Testis (tissue), 2 donors: ENCODE data around the gene CYFIP2.

ENCODE experiments used
- POLR2A ChIP-seq: fragments of 450-650 bp; IDR thresholded peaks from one replicate; pipeline ENCODE4 v1.6.1; 2017; ENCODE audit warnings: antibody characterized with exemption, mild to moderate bottlenecking, moderate library complexity
- TF ChIP-seq, protein P1 (sequence below), 3 experiments: fragments of 450-650 bp in 2 of 3; fragments of 200-600 bp in 1 of 3; sonication (generic) in 1 of 3; IDR thresholded peaks; one replicate each; pipeline ENCODE4 v1.5.1; 2016 to 2019; ENCODE audit warnings: antibody characterized with exemption in 3 of 3, mild to moderate bottlenecking in 2 of 3, moderate library complexity in 1 of 3

DNA sequence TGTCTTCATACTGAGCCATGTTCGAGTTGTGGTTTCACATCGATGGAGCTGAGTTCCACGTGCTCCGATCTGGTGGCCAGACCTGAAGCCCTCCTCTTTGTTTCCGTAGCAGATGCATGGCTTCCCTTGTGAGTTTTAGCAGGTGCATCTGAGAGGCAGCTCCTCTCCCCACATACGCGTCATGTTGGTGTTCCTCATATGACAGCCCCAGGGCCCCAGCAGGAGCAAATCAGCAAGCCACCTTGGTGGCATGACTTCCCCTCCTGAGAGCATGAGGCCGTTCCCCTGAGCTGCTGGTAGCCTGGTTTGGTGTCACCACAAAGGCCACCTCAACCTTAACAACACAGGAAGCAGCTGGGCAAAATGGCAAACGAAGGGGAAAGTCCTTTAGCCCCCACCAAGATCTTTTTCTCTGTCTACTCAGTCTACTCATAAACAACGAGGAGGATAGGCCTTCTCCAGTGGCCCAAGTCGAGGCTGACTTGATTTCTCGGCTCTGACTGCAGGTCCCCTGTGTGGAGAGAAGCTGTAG, 5.9 kb downstream of the CYFIP2 start:
- TF ChIP-seq, protein P1, sequence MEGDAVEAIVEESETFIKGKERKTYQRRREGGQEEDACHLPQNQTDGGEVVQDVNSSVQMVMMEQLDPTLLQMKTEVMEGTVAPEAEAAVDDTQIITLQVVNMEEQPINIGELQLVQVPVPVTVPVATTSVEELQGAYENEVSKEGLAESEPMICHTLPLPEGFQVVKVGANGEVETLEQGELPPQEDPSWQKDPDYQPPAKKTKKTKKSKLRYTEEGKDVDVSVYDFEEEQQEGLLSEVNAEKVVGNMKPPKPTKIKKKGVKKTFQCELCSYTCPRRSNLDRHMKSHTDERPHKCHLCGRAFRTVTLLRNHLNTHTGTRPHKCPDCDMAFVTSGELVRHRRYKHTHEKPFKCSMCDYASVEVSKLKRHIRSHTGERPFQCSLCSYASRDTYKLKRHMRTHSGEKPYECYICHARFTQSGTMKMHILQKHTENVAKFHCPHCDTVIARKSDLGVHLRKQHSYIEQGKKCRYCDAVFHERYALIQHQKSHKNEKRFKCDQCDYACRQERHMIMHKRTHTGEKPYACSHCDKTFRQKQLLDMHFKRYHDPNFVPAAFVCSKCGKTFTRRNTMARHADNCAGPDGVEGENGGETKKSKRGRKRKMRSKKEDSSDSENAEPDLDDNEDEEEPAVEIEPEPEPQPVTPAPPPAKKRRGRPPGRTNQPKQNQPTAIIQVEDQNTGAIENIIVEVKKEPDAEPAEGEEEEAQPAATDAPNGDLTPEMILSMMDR (IDR thresholded peaks at IDR 0.05) = no peak
- no peak for TF ChIP-seq POLR2A
